Naive thymus-derived CD4-positive, alpha-beta T cell (primary cell): Measurements from ENCODE around the gene RRM1. TPM values are rescaled to one million over a fixed set of nuclear protein-coding genes. Genes with fewer than 3 reads are reported as not detected.
"Not testable (repeated sequence)": the region's sequence is repeated elsewhere in the genome, so short reads cannot be mapped to it uniquely, and the experiment has no call there.

ENCODE experiments used
- ATAC-seq: fragments of 150-1000 bp; cut with Tn5 transposase; 2 replicates; pipeline ENCODE4 v1.10.0; 2021; ENCODE audit warnings: mild to moderate bottlenecking, moderate library complexity
- CTCF ChIA-PET: fragments of 350-600 bp; sonication (Branson Sonifier 250); formaldehyde crosslinking; loops from one replicate; lab custom pipeline; 2021; ENCODE audit warnings: antibody characterized with exemption; lab: Charles Lee
- POLR2A ChIA-PET: fragments of 350-600 bp; sonication (Branson Sonifier 250); formaldehyde crosslinking; loops from one replicate; lab custom pipeline; 2021; ENCODE audit warnings: antibody characterized with exemption, inconsistent platforms; lab: Charles Lee
- DNase-seq, 9 donors: peaks; one replicate each; pipeline versions ENCODE4 v3.0.0 to v3.0.0-alpha.2; 2020 to 2022; ENCODE audit warnings: mixed read lengths in 1 of 9
- H3K27ac ChIP-seq: one replicate; pipeline ENCODE4 v1.7.0; 2013; ENCODE audit warnings: mild to moderate bottlenecking, low read depth, low read length, moderate library complexity
- H3K27me3 ChIP-seq, 2 donors: one replicate each; pipeline ENCODE4 v1.7.0; 2013; ENCODE audit warnings: low read length in 2 of 2, mild to moderate bottlenecking in 2 of 2, moderate library complexity in 2 of 2; ENCODE audit not compliant: control insufficient read depth in 2 of 2, insufficient read depth in 2 of 2
- H3K36me3 ChIP-seq, 3 experiments: 1 replicate in 2 of 3; 2 replicates in 1 of 3; pipeline ENCODE4 v1.7.0; 2013; ENCODE audit warnings: low read length in 3 of 3, mild to moderate bottlenecking in 3 of 3, moderate library complexity in 1 of 3; ENCODE audit not compliant: insufficient read depth in 3 of 3, control insufficient read depth in 2 of 3
- H3K4me1 ChIP-seq, 2 donors: one replicate each; pipeline ENCODE4 v1.7.0; 2013; ENCODE audit warnings: low read length in 2 of 2, mild to moderate bottlenecking in 2 of 2, moderate library complexity in 1 of 2; ENCODE audit not compliant: control insufficient read depth in 2 of 2, insufficient read depth in 2 of 2
- H3K4me3 ChIP-seq: 2 replicates; pipeline ENCODE4 v1.7.0; 2013; ENCODE audit warnings: mild to moderate bottlenecking, low read length
- H3K9me3 ChIP-seq, 3 experiments: 1 replicate in 2 of 3; 2 replicates in 1 of 3; pipeline ENCODE4 v1.7.0; 2013; ENCODE audit warnings: low read length in 3 of 3; ENCODE audit not compliant: control insufficient read depth in 2 of 3
- H3K27ac Mint-ChIP-seq, 9 donors: one replicate each; pipeline ENCODE4 v1.8.0; 2020 to 2022; ENCODE audit warnings: mixed read lengths in 9 of 9, mild to moderate bottlenecking in 8 of 9, moderate library complexity in 5 of 9, inconsistent platforms in 2 of 9
- H3K27me3 Mint-ChIP-seq, 5 donors: one replicate each; pipeline ENCODE4 v1.8.0; 2021 to 2022; ENCODE audit warnings: mixed read lengths in 5 of 5, mild to moderate bottlenecking in 1 of 5
- H3K36me3 Mint-ChIP-seq, 5 donors: one replicate each; pipeline ENCODE4 v1.8.0; 2020 to 2022; ENCODE audit warnings: mixed read lengths in 5 of 5, mild to moderate bottlenecking in 3 of 5, inconsistent platforms in 1 of 5
- H3K4me1 Mint-ChIP-seq, 7 donors: one replicate each; pipeline ENCODE4 v1.8.0; 2020 to 2022; ENCODE audit warnings: mixed read lengths in 7 of 7, mild to moderate bottlenecking in 3 of 7, inconsistent platforms in 1 of 7
- H3K4me3 Mint-ChIP-seq, 10 donors: one replicate each; pipeline ENCODE4 v1.8.0; 2020 to 2022; ENCODE audit warnings: mild to moderate bottlenecking in 10 of 10, mixed read lengths in 10 of 10, moderate library complexity in 6 of 10, inconsistent platforms in 2 of 10
- H3K9me3 Mint-ChIP-seq, 11 donors: one replicate each; pipeline ENCODE4 v1.8.0; 2020 to 2022; ENCODE audit warnings: mixed read lengths in 11 of 11, mild to moderate bottlenecking in 4 of 11, inconsistent platforms in 1 of 11, moderate library complexity in 1 of 11
- intact Hi-C, 2 donors: fragments of 100-400 bp; cut with micrococcal nuclease; formaldehyde crosslinking; loops; one replicate each; pipeline ENCODE4 v1.15.1; 2023
- polyA plus RNA-seq, 2 donors: library from polyadenylated mRNA; unstranded; fragments of 300-500 nt; fragmentation: Illumina TruSeq; gene quantifications; one replicate each; pipeline ENCODE4 v1.2.3, GENCODE V29; 2021
- total RNA-seq, 6 experiments: library from RNA in 5 of 6; stranded (reverse) in 5 of 6; gene quantifications; 1 replicate in 5 of 6; 2 replicates in 1 of 6; pipeline ENCODE4 v1.2.3 and lab custom pipeline; 2021 to 2026

RRM1 gene
- total RNA-seq = 100 to 1,000 TPM in 1 of 5 experiments, 10 to 100 TPM in 4; 33.6 to 140 (median 40.3) TPM
- 10 to 100 TPM; 36.2 to 36.6 TPM for polyA plus RNA-seq
- 56.8 reads per million, percentile 74 among the genes with 10 or more reads in this experiment for total RNA-seq (lab: John Stamatoyannopoulos, UW)

GRCh38 chr11:4094348-4095291, at the start of gene RRM1:
Gene RRM1 (plus strand): TSS chr11:4094799. CDS start chr11:4095013, 214 bp downstream.
- ChIA-PET CTCF (interaction anchor here (0.9 kb wide), 1 partner anchor 23 kb away, joined by 3 read pairs; no protein-coding TSS in a partner anchor), POLR2A (interaction anchor here (0.5 to 1.6 kb wide), 6 partner anchors 21 to 1586 kb away, joined by 3 to 4 read pairs (median 3); no protein-coding TSS in a partner anchor)
- H3K4me1 ChIP-seq = peaks cover 46 to 63% of the 10 kb centered on the region in 2 donors
- Mint-ChIP-seq H3K36me3 (peaks cover 4 to 43% (median 11%) of the 10 kb centered on the region in 5 donors), H3K27me3 (no peaks in the 10 kb centered on the region), H3K4me1 (peaks cover 63 to 90% (median 84%) of the 10 kb centered on the region in 7 donors), H3K4me3 (peak within 1 kb of the TSS; percentile 92 to 99 (median 97)), H3K27ac (peak within 1 kb of the TSS; percentile 94 to 99 (median 98)), H3K9me3 (peaks cover 0 to 6% (median 0%) of the 10 kb centered on the region in 11 donors)
- H3K9me3 ChIP-seq = no peaks in the 10 kb centered on the region
- H3K4me3 ChIP-seq = peak within 1 kb of the TSS; percentile 83
- H3K27me3 ChIP-seq = no peaks in the 10 kb centered on the region
- intact Hi-C loops = loop anchor here (1.0 to 10.0 kb wide), 6 partner anchors 147 to 514 kb away; partner anchors contain the start of genes NUP98 (in 2 of the 2), TRIM21 (in 1 of the 2) and TRIM68 (in 1 of the 2)
- peak within 1 kb of the TSS; percentile 97 for H3K27ac ChIP-seq
- ATAC-seq (peak; percentile 95), DNase-seq (peak; percentile 88 to 96 (median 94))
- no peaks in the 10 kb centered on the region for H3K36me3 ChIP-seq

- H3K27ac Mint-ChIP-seq = peak overlapping the region in 8 of 9 donors; percentile 5 to 77 (median 57)
- H3K27me3 Mint-ChIP-seq = no peaks in the 10 kb centered on the region
- POLR2A ChIA-PET = no interaction called here
- DNase-seq (no peak), ATAC-seq (no peak)
- H3K9me3 Mint-ChIP-seq = no peaks in the 10 kb centered on the region
- H3K4me3 Mint-ChIP-seq = peak overlapping the region in 1 of 10 donors; percentile 12
- CTCF ChIA-PET = interaction anchor here (2.1 kb wide), 1 partner anchor 196 kb away, joined by 11 read pairs; no protein-coding TSS in a partner anchor
- Histone ChIP-seq H3K9me3 (no peaks in the 10 kb centered on the region), H3K4me1 (no peaks in the 10 kb centered on the region), H3K27me3 (no peaks in the 10 kb centered on the region), H3K27ac (no peak overlapping the region), H3K4me3 (no peak overlapping the region), H3K36me3 (peaks cover 0 to 7% (median 0%) of the 10 kb centered on the region in 3 experiments)
- H3K36me3 Mint-ChIP-seq = peaks cover 0 to 27% (median 16%) of the 10 kb centered on the region in 5 donors
- H3K4me1 Mint-ChIP-seq = peaks cover 22 to 53% (median 46%) of the 10 kb centered on the region in 7 donors
- intact Hi-C loops = no loop called here
These were observed 49.5 kb upstream of the RRM1 start for GRCh38 chr11:4044976-4045646.

DNA sequence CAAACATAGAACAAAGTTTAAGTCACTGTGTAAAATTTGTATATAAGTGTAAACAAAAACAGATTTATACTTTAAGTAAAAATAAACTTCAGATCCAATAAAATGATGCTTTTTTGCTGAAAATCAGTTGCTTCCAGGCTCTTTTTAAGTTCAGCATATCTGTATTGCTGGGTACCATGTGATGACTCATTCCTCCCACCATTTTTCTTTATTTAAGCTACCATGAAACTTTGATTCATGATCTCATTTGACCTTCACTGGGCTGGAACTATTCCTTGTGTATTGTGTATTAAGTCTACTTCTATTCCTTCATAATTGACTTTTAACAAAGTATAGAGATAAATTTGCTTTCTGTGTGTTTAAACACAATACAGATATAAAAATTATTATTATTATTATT, 46.3 kb upstream of the RRM1 start:
- CTCF ChIA-PET = interaction anchor here (0.7 kb wide), 1 partner anchor 23 kb away, joined by 3 read pairs; no protein-coding TSS in a partner anchor
- H3K36me3 Mint-ChIP-seq = peaks cover 0 to 38% (median 24%) of the 10 kb centered on the region in 5 donors
- no peaks in the 10 kb centered on the region for H3K9me3 ChIP-seq

DNA sequence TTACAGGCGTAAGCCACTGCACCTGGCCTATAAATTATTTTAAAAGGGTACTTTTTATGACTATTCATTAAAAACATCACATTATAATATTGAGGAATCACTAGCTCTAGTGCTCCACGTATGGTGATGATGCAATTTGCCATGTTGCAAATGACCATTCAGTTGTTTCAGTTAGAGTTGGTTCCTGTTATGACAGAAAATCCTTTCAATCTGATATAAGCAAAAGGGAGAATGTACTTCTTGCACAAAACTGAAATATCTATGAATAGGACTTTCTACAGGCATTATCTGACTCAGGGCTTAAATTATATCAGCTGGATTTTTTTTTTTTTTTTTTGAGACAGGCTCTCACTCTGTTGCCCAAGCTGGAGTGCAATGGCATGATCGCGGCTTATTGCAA, 45.6 kb upstream of the RRM1 start:
- no peaks in the 10 kb centered on the region for H3K27me3 ChIP-seq
- H3K4me3 Mint-ChIP-seq = no peak overlapping the region
- DNase-seq (no peak), ATAC-seq (peak; percentile 74)
- peaks cover 0 to 38% (median 24%) of the 10 kb centered on the region in 5 donors for H3K36me3 Mint-ChIP-seq
- intact Hi-C loops = no loop called here
- ChIA-PET POLR2A (no interaction called here), CTCF (interaction anchor here (0.6 to 0.7 kb wide), 2 partner anchors 24 to 267 kb away, joined by 3 read pairs; no protein-coding TSS in a partner anchor)
- H3K36me3 ChIP-seq = peaks cover 0 to 10% (median 0%) of the 10 kb centered on the region in 3 experiments
- H3K4me1 ChIP-seq = no peaks in the 10 kb centered on the region
- H3K9me3 ChIP-seq = no peaks in the 10 kb centered on the region
- no peak overlapping the region for H3K27ac ChIP-seq
- peak overlapping the region in 1 of 9 donors; percentile 28 for H3K27ac Mint-ChIP-seq
- no peak overlapping the region for H3K4me3 ChIP-seq
- peaks cover 12 to 24% (median 17%) of the 10 kb centered on the region in 7 donors for H3K4me1 Mint-ChIP-seq
- no peaks in the 10 kb centered on the region for H3K27me3 Mint-ChIP-seq
- H3K9me3 Mint-ChIP-seq = peaks cover 0 to 8% (median 0%) of the 10 kb centered on the region in 11 donors

More for the DNA sequence above, 46.3 kb upstream of the RRM1 start:
- Histone ChIP-seq H3K27me3 (no peaks in the 10 kb centered on the region), H3K27ac (no peak overlapping the region), H3K4me1 (no peaks in the 10 kb centered on the region), H3K36me3 (peaks cover 0 to 10% (median 0%) of the 10 kb centered on the region in 3 experiments), H3K4me3 (no peak overlapping the region)
- H3K27ac Mint-ChIP-seq = no peak overlapping the region
- POLR2A ChIA-PET = no interaction called here
- peaks cover 14 to 28% (median 19%) of the 10 kb centered on the region in 7 donors for H3K4me1 Mint-ChIP-seq
- peaks cover 0 to 8% (median 0%) of the 10 kb centered on the region in 11 donors for H3K9me3 Mint-ChIP-seq
- ATAC-seq (no peak), DNase-seq (no peak)
- intact Hi-C loops = no loop called here
- H3K4me3 Mint-ChIP-seq = no peak overlapping the region
- no peaks in the 10 kb centered on the region for H3K27me3 Mint-ChIP-seq

- H3K27me3 Mint-ChIP-seq = no peaks in the 10 kb centered on the region
- Histone ChIP-seq H3K27me3 (no peaks in the 10 kb centered on the region), H3K36me3 (peaks cover 0 to 11% (median 0%) of the 10 kb centered on the region in 3 experiments), H3K27ac (no peak overlapping the region), H3K4me1 (no peaks in the 10 kb centered on the region), H3K4me3 (no peak overlapping the region), H3K9me3 (no peaks in the 10 kb centered on the region)
- ChIA-PET CTCF (interaction anchor here (0.6 kb wide), 1 partner anchor 146 kb away, joined by 5 read pairs; no protein-coding TSS in a partner anchor), POLR2A (no interaction called here)
- H3K4me1 Mint-ChIP-seq = peaks cover 8 to 21% (median 15%) of the 10 kb centered on the region in 7 donors
- H3K27ac Mint-ChIP-seq = peak overlapping the region in 2 of 9 donors; percentile 4 to 10
- H3K9me3 Mint-ChIP-seq = peaks cover 0 to 8% (median 0%) of the 10 kb centered on the region in 11 donors
- H3K36me3 Mint-ChIP-seq = peaks cover 0 to 42% (median 24%) of the 10 kb centered on the region in 5 donors
- DNase-seq (no peak), ATAC-seq (no peak)
- no peak overlapping the region for H3K4me3 Mint-ChIP-seq
- intact Hi-C loops = no loop called here
These were observed 44.5 kb upstream of the RRM1 start for GRCh38 chr11:4050138-4050537.

DNA sequence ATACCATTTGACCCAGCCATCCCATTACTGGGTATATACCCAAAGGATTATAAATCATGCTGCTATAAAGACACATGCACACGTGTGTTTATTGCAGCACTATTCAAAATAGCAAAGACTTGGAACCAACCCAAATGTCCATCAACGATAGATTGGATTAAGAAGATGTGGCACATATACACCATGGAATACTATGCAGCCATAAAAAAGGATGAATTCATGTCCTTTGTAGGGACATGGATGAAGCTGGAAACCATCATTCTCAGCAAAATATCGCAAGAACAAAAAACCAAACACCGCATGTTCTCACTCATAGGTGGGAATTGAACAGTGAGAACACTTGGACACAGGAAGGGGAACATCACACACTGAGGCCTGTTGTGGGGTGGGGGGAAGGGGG, 41.4 kb upstream of the RRM1 start:
- H3K4me3 ChIP-seq, H3K9me3 ChIP-seq, POLR2A ChIA-PET, H3K4me3 Mint-ChIP-seq, H3K9me3 Mint-ChIP-seq, H3K27me3 Mint-ChIP-seq, H3K27me3 ChIP-seq, CTCF ChIA-PET, H3K4me1 ChIP-seq, DNase-seq, ATAC-seq, H3K27ac ChIP-seq, intact Hi-C loops: not testable (repeated sequence)
- Mint-ChIP-seq H3K4me1 (peaks cover 13 to 36% (median 25%) of the 10 kb centered on the region in 7 donors), H3K36me3 (peaks cover 0 to 51% (median 37%) of the 10 kb centered on the region in 5 donors), H3K27ac (peak overlapping the region in 2 of 9 donors; percentile 21 to 71)
- H3K36me3 ChIP-seq = peaks cover 0 to 31% (median 0%) of the 10 kb centered on the region in 3 experiments
